ENCODE measurements around the gene SIGLEC8.
"Not testable (repeated sequence)": the region's sequence is repeated elsewhere in the genome, so short reads cannot be mapped to it uniquely, and the experiment has no call there.

SIGLEC8 gene

GRCh38 chr19:51501594-51502263 is 43.5 kb upstream of the SIGLEC8 start, which contains the start of gene SIGLEC12:
SIGLEC12 (minus strand) TSS chr19:51501800; CDS start chr19:51501733, 67 bp downstream.
- DNase-seq (ENCODE audit: low read depth), result no peak
- no peak within 1 kb of the TSS for H3K4me3 ChIP-seq (replicated peaks; ENCODE audit: low read depth, low read length)

GRCh38 chr19:51500931-51501330 is 42.7 kb upstream of the SIGLEC8 start:
- not testable (repeated sequence) for DNase-seq (ENCODE audit: low read depth); H3K4me3 ChIP-seq (replicated peaks; ENCODE audit: low read depth, low read length)

More at GRCh38 chr19:51501594-51502263, 43.5 kb upstream of the SIGLEC8 start, which contains the start of gene SIGLEC12:
- no peak for TF ChIP-seq CTCF (IDR thresholded peaks at IDR 0.05; ENCODE audit: low read length, missing control alignments)

GRCh38 chr19:51497666-51498065 is 39.4 kb upstream of the SIGLEC8 start:
- no peak for TF ChIP-seq CTCF (IDR thresholded peaks at IDR 0.05; ENCODE audit: low read length, missing control alignments)
- DNase-seq (ENCODE audit: low read depth), result no peak
- H3K4me3 ChIP-seq (replicated peaks; ENCODE audit: low read depth, low read length), result no peak overlapping the region

- TF ChIP-seq CTCF (IDR thresholded peaks at IDR 0.05; ENCODE audit: low read length, missing control alignments), result no peak
- no peak for DNase-seq (ENCODE audit: low read depth)
- H3K4me3 ChIP-seq (replicated peaks; ENCODE audit: low read depth, low read length), result no peak overlapping the region
Observed at GRCh38 chr19:51493776-51494175, 35.5 kb upstream of the SIGLEC8 start.

- no peak overlapping the region for H3K4me3 ChIP-seq (replicated peaks; ENCODE audit: low read depth, low read length)
- TF ChIP-seq CTCF (IDR thresholded peaks at IDR 0.05; ENCODE audit: low read length, missing control alignments), result no peak
- no peak for DNase-seq (ENCODE audit: low read depth)
Observed at GRCh38 chr19:51491586-51491985, 33.3 kb upstream of the SIGLEC8 start.

- no peak overlapping the region for H3K4me3 ChIP-seq (replicated peaks; ENCODE audit: low read depth, low read length)
- TF ChIP-seq CTCF (IDR thresholded peaks at IDR 0.05; ENCODE audit: low read length, missing control alignments), result no peak
- no peak for DNase-seq (ENCODE audit: low read depth)
Observed at GRCh38 chr19:51490676-51491075, 32.4 kb upstream of the SIGLEC8 start.

GRCh38 chr19:51489113-51489512 is 30.9 kb upstream of the SIGLEC8 start:
- no peak for TF ChIP-seq CTCF (IDR thresholded peaks at IDR 0.05; ENCODE audit: low read length, missing control alignments)
- no peak overlapping the region for H3K4me3 ChIP-seq (replicated peaks; ENCODE audit: low read depth, low read length)
- DNase-seq (ENCODE audit: low read depth), result no peak
